Neural cell (in vitro differentiated cells): Measurements from ENCODE around the gene IGF1R. TPM values are rescaled to one million over a fixed set of nuclear protein-coding genes. Genes with fewer than 3 reads are reported as not detected.

Experiments used
- H2AFZ ChIP-seq: fragments of 200-600, 300-800 bp; sonication (generic), shearing (Covaris generic); 2 replicates; pipeline ENCODE4 v1.6.0; 2014; ENCODE audit warnings: low read depth, mild to moderate bottlenecking, antibody characterized with exemption, low read length, moderate library complexity
- H3F3A ChIP-seq: fragments of 200-600 bp; shearing (Covaris generic); 2 replicates; pipeline ENCODE4 v1.6.1; 2016; ENCODE audit warnings: mild to moderate bottlenecking, moderate library complexity, mixed read lengths, antibody characterized with exemption, low read length; ENCODE audit not compliant: insufficient read depth, poor library complexity, severe bottlenecking
- H3K27ac ChIP-seq: fragments of 200-600, 300-800 bp; sonication (generic), shearing (Covaris generic); 2 replicates; pipeline ENCODE4 v1.5.1; 2014; ENCODE audit warnings: mild to moderate bottlenecking, low read length, moderate library complexity
- H3K27me3 ChIP-seq: fragments of 300-800, 200-600 bp; sonication (generic), shearing (Covaris generic); 2 replicates; pipeline ENCODE4 v1.6.0; 2014; ENCODE audit warnings: mild to moderate bottlenecking, low read depth, low read length, moderate library complexity; ENCODE audit not compliant: insufficient read depth
- H3K36me3 ChIP-seq: fragments of 300-800, 200-600 bp; sonication (generic), shearing (Covaris generic); 2 replicates; pipeline ENCODE4 v1.5.1; 2014; ENCODE audit warnings: mild to moderate bottlenecking, antibody characterized with exemption, low read length, moderate library complexity; ENCODE audit not compliant: insufficient read depth
- H3K4me2 ChIP-seq: fragments of 300-800, 200-600 bp; sonication (generic), shearing (Covaris generic); 2 replicates; pipeline ENCODE4 v1.6.0; 2014; ENCODE audit warnings: mild to moderate bottlenecking, low read length
- H3K4me3 ChIP-seq: fragments of 300-800, 200-600 bp; sonication (generic), shearing (Covaris generic); 2 replicates; pipeline ENCODE4 v1.5.1; 2014; ENCODE audit warnings: mild to moderate bottlenecking, low read length, moderate library complexity
- H3K79me2 ChIP-seq: fragments of 200-600 bp; shearing (Covaris generic); replicated peaks from 2 replicates; pipeline ENCODE4 v1.6.0; 2014; ENCODE audit warnings: mild to moderate bottlenecking, low read length, moderate library complexity; ENCODE audit not compliant: insufficient read depth
- H3K9ac ChIP-seq: fragments of 300-800, 200-600 bp; sonication (generic), shearing (Covaris generic); 2 replicates; pipeline ENCODE4 v1.6.1; 2016; ENCODE audit warnings: mild to moderate bottlenecking, low read length, mixed read lengths
- H3K9me2 ChIP-seq: fragments of 200-600 bp; shearing (Covaris generic); 2 replicates; pipeline ENCODE4 v1.6.1; 2016; ENCODE audit warnings: mild to moderate bottlenecking, low read length, mixed read lengths; ENCODE audit not compliant: insufficient read depth
- H3K9me3 ChIP-seq: fragments of 200-600, 300-800 bp; sonication (generic), shearing (Covaris generic); 2 replicates; pipeline ENCODE4 v1.6.1; 2016; ENCODE audit warnings: mild to moderate bottlenecking, mixed run types, low read length, moderate library complexity, mixed read lengths
- H4K20me1 ChIP-seq: fragments of 200-600 bp; shearing (Covaris generic); 2 replicates; pipeline ENCODE4 v1.6.1; 2016; ENCODE audit warnings: mild to moderate bottlenecking, mixed run types; ENCODE audit not compliant: insufficient read depth
- CTCF ChIP-seq: fragments of 450-650 bp; IDR thresholded peaks from 2 replicates; pipeline ENCODE4 v1.5.1; 2014; ENCODE audit warnings: antibody characterized with exemption, mild to moderate bottlenecking, moderate library complexity; ENCODE audit not compliant: poor library complexity, severe bottlenecking
- EP300 ChIP-seq: fragments of 450-650 bp; conservative IDR thresholded peaks from 2 replicates; pipeline ENCODE4 v1.6.1; 2014; ENCODE audit warnings: antibody characterized with exemption, mild to moderate bottlenecking, moderate library complexity; ENCODE audit not compliant: poor library complexity, severe bottlenecking
- EZH2 ChIP-seq: fragments of 200-600, 300-800 bp; shearing (Covaris generic), sonication (generic); IDR thresholded peaks from 2 replicates; pipeline ENCODE4 v1.6.1; 2014; ENCODE audit warnings: antibody characterized with exemption, low read length, borderline replicate concordance, mild to moderate bottlenecking; ENCODE audit not compliant: insufficient read depth, poor library complexity, severe bottlenecking
- MXI1 ChIP-seq: fragments of 450-650 bp; conservative IDR thresholded peaks from 2 replicates; pipeline ENCODE4 v1.6.1; 2014; ENCODE audit warnings: antibody characterized with exemption, mild to moderate bottlenecking; ENCODE audit not compliant: poor library complexity, severe bottlenecking
- POLR2AphosphoS5 ChIP-seq: IDR thresholded peaks from 2 replicates; pipeline ENCODE4 v1.6.1; 2012
- RAD21 ChIP-seq: fragments of 450-650 bp; conservative IDR thresholded peaks from 2 replicates; pipeline ENCODE4 v1.6.1; 2014; ENCODE audit warnings: antibody characterized with exemption, mild to moderate bottlenecking, moderate library complexity
- REST ChIP-seq: IDR thresholded peaks from 2 replicates; pipeline ENCODE4 v1.6.1; 2012; ENCODE audit warnings: borderline replicate concordance
- SMC3 ChIP-seq: fragments of 450-650 bp; conservative IDR thresholded peaks from 2 replicates; pipeline ENCODE4 v1.6.1; 2014; ENCODE audit warnings: antibody characterized with exemption, mild to moderate bottlenecking, moderate library complexity; ENCODE audit not compliant: poor library complexity
- TAF1 ChIP-seq: IDR thresholded peaks from 2 replicates; pipeline ENCODE4 v1.6.1; 2012; ENCODE audit warnings: low read depth
- polyA plus RNA-seq: library from polyadenylated mRNA; depleted of rRNA; stranded (reverse); fragments of >200 nt; gene quantifications from 2 replicates; pipeline ENCODE4 v1.2.3, GENCODE V29; 2014

Gene IGF1R
- polyA plus RNA-seq, 1 donor from 2014 or later, result 10.9 TPM

DNA sequence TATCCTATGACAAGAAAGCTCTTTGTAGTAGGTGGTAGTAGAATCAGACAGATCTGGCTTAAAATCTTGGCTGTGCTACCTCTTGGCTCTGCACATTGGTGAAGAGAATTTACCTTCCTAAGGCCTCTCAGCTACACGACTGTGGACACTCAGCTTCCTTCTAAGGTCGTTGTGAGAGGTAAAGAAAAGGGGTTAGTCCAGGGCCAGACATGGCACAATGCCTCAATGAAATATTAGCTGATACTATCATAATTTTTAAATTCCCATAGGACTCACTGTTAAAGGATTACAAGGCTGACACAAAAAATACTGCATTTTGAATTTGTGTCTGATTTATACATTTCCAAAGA, 80.4 kb downstream of the IGF1R start:
- no peak overlapping the region for H2AFZ ChIP-seq
- no peaks in the 10 kb centered on the region for H4K20me1 ChIP-seq

DNA sequence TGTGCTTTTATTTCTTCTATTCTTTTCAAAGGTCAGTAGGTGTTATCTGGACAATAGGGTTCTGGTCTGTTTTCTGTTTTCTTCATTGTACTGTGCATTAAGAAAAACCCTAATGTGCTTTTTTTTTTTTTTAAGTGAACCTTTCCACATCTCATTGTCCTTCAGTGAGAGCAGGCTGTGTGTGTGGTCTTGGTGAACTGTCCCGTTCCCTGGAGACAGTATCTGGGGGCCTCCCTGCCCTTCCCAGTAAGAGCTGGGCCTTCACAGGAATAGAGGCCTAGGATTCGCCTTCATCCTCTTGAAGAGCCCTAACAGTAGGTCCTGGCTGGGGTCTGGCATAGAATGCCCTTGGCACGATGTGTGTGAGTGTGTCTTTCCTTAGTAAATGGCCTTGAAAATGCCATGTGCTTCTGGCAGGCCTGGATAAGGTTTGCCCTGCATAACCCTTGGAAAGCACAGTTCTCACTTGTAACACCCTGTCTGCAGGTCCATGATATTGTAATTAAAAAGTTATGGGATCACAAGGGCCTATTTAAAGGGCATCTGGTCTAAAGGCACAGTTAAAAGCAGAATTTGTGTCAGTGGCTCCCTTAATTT, 81.2 kb downstream of the IGF1R start:
- H3K4me3 ChIP-seq, result no peak overlapping the region
- no peaks in the 10 kb centered on the region for H3K27me3 ChIP-seq
- H2AFZ ChIP-seq, result no peak overlapping the region
- H3K9me2 ChIP-seq, result no peaks in the 10 kb centered on the region
- no peak overlapping the region for H3K4me2 ChIP-seq
- peaks cover 83% of the 10 kb centered on the region for H3K79me2 ChIP-seq
- H3K27ac ChIP-seq, result no peak overlapping the region
- TF ChIP-seq TAF1, result no peak
- TF ChIP-seq CTCF, result no peak
- no peak for TF ChIP-seq REST
- no peak for TF ChIP-seq MXI1
- H3K9ac ChIP-seq, result no peak overlapping the region
- no peaks in the 10 kb centered on the region for H3K9me3 ChIP-seq
- H4K20me1 ChIP-seq, result no peaks in the 10 kb centered on the region
- H3K36me3 ChIP-seq, result no peaks in the 10 kb centered on the region
- no peaks in the 10 kb centered on the region for H3F3A ChIP-seq

More for the DNA sequence above, 80.4 kb downstream of the IGF1R start:
- Histone ChIP-seq H3K4me2 (no peak overlapping the region), H3K27ac (no peak overlapping the region), H3K36me3 (no peaks in the 10 kb centered on the region), H3K4me3 (no peak overlapping the region), H3K9me3 (no peaks in the 10 kb centered on the region), H3K79me2 (peaks cover 89% of the 10 kb centered on the region), H3K9ac (no peak overlapping the region), H3F3A (no peaks in the 10 kb centered on the region), H3K9me2 (no peaks in the 10 kb centered on the region), H3K27me3 (no peaks in the 10 kb centered on the region)
- no peak for TF ChIP-seq EP300
- TF ChIP-seq TAF1, result no peak
- no peak for TF ChIP-seq EZH2
- TF ChIP-seq SMC3, result no peak
- TF ChIP-seq MXI1, result no peak
- no peak for TF ChIP-seq POLR2AphosphoS5
- TF ChIP-seq REST, result no peak
- no peak for TF ChIP-seq RAD21
- no peak for TF ChIP-seq CTCF
